Motor neuron (in vitro differentiated cells): ENCODE data around the gene MIB2. TPM values are rescaled to one million over a fixed set of nuclear protein-coding genes. Genes with fewer than 3 reads are reported as not detected.
"Not testable (repeated sequence)": the region's sequence is repeated elsewhere in the genome, so short reads cannot be mapped to it uniquely, and the experiment has no call there.

Experiments used
- ATAC-seq, 8 experiments: fragments of 200-7000 bp; cut with Tn5 transposase; replicated peaks in 6 of 8; 2 replicates each; pipeline ENCODE4 v1.8.0; 2021; ENCODE audit warnings: mild to moderate bottlenecking in 8 of 8, moderate library complexity in 8 of 8
- H3K27ac ChIP-seq, 2 donors: fragments of 250-450 bp; sonication (Bioruptor Pico); 2 replicates each; pipeline ENCODE4 v1.9.0; 2021; ENCODE audit warnings: antibody characterized with exemption in 2 of 2, mild to moderate bottlenecking in 2 of 2, moderate library complexity in 1 of 2
- H3K4me1 ChIP-seq, 2 donors: fragments of 250-450 bp; sonication (Bioruptor Pico); replicated peaks in 1 of 2; 2 replicates each; pipeline ENCODE4 v1.6.1; 2021; ENCODE audit warnings: antibody characterized with exemption in 2 of 2, mild to moderate bottlenecking in 2 of 2, moderate library complexity in 1 of 2
- H3K4me3 ChIP-seq, 5 donors: fragments of 250-450 bp; sonication (Bioruptor Pico); 2 replicates each; pipeline ENCODE4 v1.9.0; 2021; ENCODE audit warnings: antibody characterized with exemption in 5 of 5, mild to moderate bottlenecking in 5 of 5, moderate library complexity in 4 of 5
- WGBS, 10 experiments: fragments of 450-650 bp; shearing (Covaris generic); methylation state at CpG; one replicate each; pipeline ENCODE4 v1.0.0; 2022; 5-methylcytosine and 5-hydroxymethylcytosine counted together
- in situ Hi-C, 9 experiments: fragments of 400-800 bp; cut with MboI; loops; one replicate each; pipeline ENCODE4 v1.15.0; 2021; ENCODE audit warnings: low sequenced_read_pairs in 9 of 9, low pct_unique_long_range_greater_than_20kb in 2 of 9; ENCODE audit not compliant: unreplicated experiment in 9 of 9
- total RNA-seq, 8 experiments: library from RNA; unstranded; fragments of 300-600 nt; gene quantifications; 2 replicates each; pipeline versions ENCODE4 v1.2.3 to v1.2.4, GENCODE V29; 2022

MIB2 gene
- total RNA-seq, 8 experiments from 2014 or later, result 19.4 to 71.9 (median 41.6) TPM

DNA sequence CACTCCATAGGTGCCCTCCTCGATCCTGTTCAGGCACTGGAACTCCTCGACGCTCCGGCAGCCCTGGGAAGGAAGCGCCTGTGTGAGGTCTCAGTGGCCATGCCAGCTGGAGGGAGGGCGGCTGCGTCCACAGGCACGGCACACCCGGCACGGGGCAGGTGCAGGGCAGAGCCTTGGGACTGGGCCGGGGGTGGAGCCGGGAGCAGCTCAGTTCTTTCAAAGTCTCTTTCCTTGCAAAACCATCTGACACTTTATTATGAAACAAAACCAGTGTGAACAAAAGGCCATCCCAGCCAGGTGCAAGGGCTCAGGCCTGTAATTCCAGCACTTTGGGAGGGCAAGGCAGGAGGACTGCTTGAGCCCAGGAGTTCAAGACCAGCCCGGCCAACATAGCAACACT, 23.2 kb downstream of the MIB2 start:
- in situ Hi-C loops, H3K27ac ChIP-seq: not testable (repeated sequence)
- ATAC-seq, result peak in 3 of 8 experiments; percentile 1 to 48 (median 16)

DNA sequence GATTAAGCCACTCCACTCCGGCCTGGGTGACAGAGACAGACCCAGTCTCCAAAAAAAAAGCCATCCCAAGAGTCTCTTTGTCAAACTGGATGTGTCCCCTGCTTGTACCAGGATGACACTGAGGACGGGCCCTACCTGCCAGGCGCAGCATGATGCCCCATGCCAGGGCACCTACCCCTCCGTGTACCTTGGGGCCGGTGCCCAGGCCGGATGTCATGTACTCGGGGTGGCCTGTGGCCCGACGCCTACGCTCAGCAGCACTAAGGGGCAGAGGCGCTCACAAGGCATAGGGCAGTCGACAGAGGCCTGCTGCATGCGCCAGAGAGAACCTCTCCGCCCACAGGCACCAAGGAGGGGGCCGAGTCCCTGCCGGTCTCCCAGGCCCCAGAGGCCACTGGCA, 24.1 kb downstream of the MIB2 start:
- H3K4me1 ChIP-seq, H3K4me3 ChIP-seq, H3K27ac ChIP-seq, in situ Hi-C loops, ATAC-seq: not testable (repeated sequence)
- WGBS, 10 experiments, result 100% methylated on average over 1 of the region's 16 CpGs; no CpG with 5 or more reads in 9 of the 10 experiments

More for the DNA sequence above, 23.2 kb downstream of the MIB2 start:
- no CpG with 5 or more reads among the region's 13 CpGs for WGBS, 10 experiments
- H3K4me3 ChIP-seq, H3K4me1 ChIP-seq: not testable (repeated sequence)

DNA sequence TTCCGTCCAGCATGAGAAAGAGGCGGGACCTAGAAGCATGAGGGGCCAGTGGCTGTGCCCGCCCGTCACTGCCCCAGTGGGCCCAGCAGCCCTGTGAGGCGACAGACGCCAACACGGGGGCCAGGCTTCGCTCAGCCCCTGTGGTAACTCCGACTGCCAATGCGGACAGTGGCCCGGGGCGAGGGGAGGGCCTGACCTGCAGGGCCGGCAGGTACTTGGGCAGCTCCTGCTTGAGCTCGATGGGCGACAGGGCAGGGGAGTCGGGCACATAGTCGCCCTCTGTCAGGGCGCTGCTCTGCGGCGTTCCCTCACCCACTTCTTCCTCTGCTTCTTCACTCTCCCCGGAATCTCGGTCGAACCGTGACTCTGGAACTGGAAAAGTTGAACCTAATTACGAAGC, 24.8 kb downstream of the MIB2 start:
- H3K4me1 ChIP-seq, in situ Hi-C loops, H3K27ac ChIP-seq, H3K4me3 ChIP-seq, ATAC-seq: not testable (repeated sequence)
- WGBS, 10 experiments, result no CpG with 5 or more reads among the region's 25 CpGs

- in situ Hi-C loops, H3K4me1 ChIP-seq, H3K27ac ChIP-seq, H3K4me3 ChIP-seq: not testable (repeated sequence)
- WGBS, 10 experiments, result no CpG with 5 or more reads among the region's 38 CpGs
- ATAC-seq, result peak in 3 of 8 experiments; percentile 7 to 16 (median 12)
These were observed 25.6 kb downstream of the MIB2 start for GRCh38 chr1:1640711-1641461.

GRCh38 chr1:1646326-1646725, 31.0 kb downstream of the MIB2 start:
- in situ Hi-C loops, H3K27ac ChIP-seq, H3K4me3 ChIP-seq, H3K4me1 ChIP-seq, ATAC-seq: not testable (repeated sequence)
- WGBS, 10 experiments, result 67 to 100% (median 81%) methylated on average over 1 to 3 of the region's 5 CpGs; no CpG with 5 or more reads in 6 of the 10 experiments

DNA sequence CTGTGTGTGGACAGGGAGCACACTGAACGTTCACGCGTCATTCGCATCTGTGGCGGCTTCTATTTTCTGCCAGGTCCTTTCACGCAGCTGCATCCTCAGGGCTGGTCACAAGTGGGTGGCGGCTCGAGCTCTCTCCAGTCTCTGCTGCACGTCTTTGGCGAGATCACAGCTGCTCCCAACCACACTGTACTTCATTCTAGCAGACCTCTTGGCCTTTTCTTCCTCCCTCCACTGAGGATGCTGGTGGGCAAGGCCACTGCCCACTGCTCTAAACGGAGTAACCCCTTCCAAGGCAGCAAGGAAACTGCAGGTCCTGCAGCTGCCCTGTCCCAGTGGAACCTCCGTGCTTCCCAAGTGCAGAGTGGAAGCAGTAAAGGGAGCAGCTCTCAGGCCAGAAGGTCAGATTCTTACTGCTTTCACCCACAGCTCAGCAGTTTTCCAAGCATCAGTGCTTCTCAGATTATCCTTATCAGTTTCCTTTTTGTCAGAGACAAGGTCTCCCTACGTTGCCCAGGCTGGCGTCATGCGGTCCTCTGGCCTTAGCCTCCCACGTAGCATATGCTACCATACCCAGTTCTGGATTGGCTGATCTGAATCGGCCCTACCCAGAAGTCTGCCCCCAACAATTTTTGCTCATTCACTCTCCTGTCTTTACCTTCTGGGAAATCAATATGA, 32.4 kb downstream of the MIB2 start:
- in situ Hi-C loops, H3K27ac ChIP-seq, H3K4me1 ChIP-seq, H3K4me3 ChIP-seq: not testable (repeated sequence)
- 80 to 100% (median 91%) methylated on average over 2 to 8 of the region's 17 CpGs; no CpG with 5 or more reads in 5 of the 10 experiments for WGBS, 10 experiments
- ATAC-seq, result peak in 5 of 8 experiments; percentile 12 to 35 (median 27)

- H3K27ac ChIP-seq, H3K4me3 ChIP-seq, H3K4me1 ChIP-seq, in situ Hi-C loops: not testable (repeated sequence)
- 90 to 100% (median 97%) methylated on average over 2 to 11 of the region's 11 CpGs; no CpG with 5 or more reads in 4 of the 10 experiments for WGBS, 10 experiments
- ATAC-seq, result peak in 4 of 8 experiments; percentile 16 to 90 (median 24)
These were observed 33.0 kb downstream of the MIB2 start for GRCh38 chr1:1648265-1648664.

GRCh38 chr1:1658583-1659549, 43.6 kb downstream of the MIB2 start, which contains the start of gene CDK11B:
Gene CDK11B (minus strand): TSS chr1:1659004. CDS start chr1:1657485, 1,519 bp downstream.
- H3K4me1 ChIP-seq, in situ Hi-C loops: not testable (repeated sequence)
- H3K4me3 ChIP-seq, result peak within 1 kb of the TSS; percentile 63 to 90 (median 77)
- peak within 1 kb of the TSS; percentile 98 to 99 for H3K27ac ChIP-seq
- peak; percentile 66 to 98 (median 95) for ATAC-seq
- 0 to 1% (median 0%) methylated on average over 5 to 18 of the region's 96 CpGs; no CpG with 5 or more reads in 7 of the 10 experiments for WGBS, 10 experiments

DNA sequence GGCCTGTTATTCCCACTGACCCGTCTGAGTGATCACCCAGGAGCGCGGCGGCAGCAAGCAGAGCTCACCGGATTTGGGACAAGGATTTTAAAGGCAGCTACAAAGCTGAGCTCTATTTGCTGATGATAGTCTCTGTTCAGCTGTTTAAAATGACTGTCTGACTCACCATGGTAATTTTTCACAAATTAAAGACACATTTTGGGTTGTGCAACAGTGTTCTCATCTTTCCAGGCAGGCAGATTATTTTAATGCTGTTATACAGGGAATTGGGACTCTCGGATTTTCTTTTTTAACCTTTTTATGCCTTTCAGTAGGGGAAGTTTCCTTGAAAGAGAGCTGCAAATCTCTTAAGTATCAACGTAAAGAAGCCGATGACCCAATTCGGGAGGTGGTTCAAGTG, 47.1 kb downstream of the MIB2 start:
- H3K4me1 ChIP-seq, in situ Hi-C loops, H3K27ac ChIP-seq, H3K4me3 ChIP-seq: not testable (repeated sequence)
- ATAC-seq, result peak in 3 of 8 experiments; percentile 23 to 56 (median 48)
- WGBS, 10 experiments, result 87 to 100% (median 95%) methylated on average over 3 of the region's 9 CpGs; no CpG with 5 or more reads in 6 of the 10 experiments

- in situ Hi-C loops, result not testable (repeated sequence)
- 0 to 83% (median 78%) methylated on average over 1 to 12 of the region's 15 CpGs; no CpG with 5 or more reads in 6 of the 10 experiments for WGBS, 10 experiments
These were observed 47.7 kb downstream of the MIB2 start for GRCh38 chr1:1662830-1663560.

GRCh38 chr1:1664318-1664717, 49.0 kb downstream of the MIB2 start:
- in situ Hi-C loops, H3K4me3 ChIP-seq, H3K4me1 ChIP-seq, H3K27ac ChIP-seq: not testable (repeated sequence)
- WGBS, 10 experiments, result no CpG with 5 or more reads among the region's 11 CpGs
- peak in 3 of 8 experiments; percentile 1 to 12 (median 7) for ATAC-seq

More at GRCh38 chr1:1662830-1663560, 47.7 kb downstream of the MIB2 start:
- not testable (repeated sequence) for H3K4me1 ChIP-seq, H3K27ac ChIP-seq, H3K4me3 ChIP-seq
- peak in 2 of 8 experiments; percentile 2 to 6 for ATAC-seq
